ENCODE data around the gene FIBP. TPM values are rescaled to one million over a fixed set of nuclear protein-coding genes. Genes with fewer than 3 reads are reported as not detected.

FIBP gene
- total and polyA plus RNA-seq, 2 of the 8 experiments (the other 6 are each of a cell fraction or from before 2014, with no cell fraction given) = 74.3 to 173 TPM

GRCh38 chr11:65934014-65934413 is 45.7 kb upstream of the FIBP start:
- DNase-seq (ENCODE audit: low read depth in 1 of 2, low spot score in 2 of 2) (no peak), FAIRE-seq (no peak)
- no peak overlapping the region for H3K27ac ChIP-seq (ENCODE audit: low read depth, low read length)
- no peak overlapping the region for H3K9ac ChIP-seq (replicated peaks in 1 of 4; ENCODE audit: extremely low read depth in 1 of 4, low read depth in 3 of 4, low read length in 3 of 4)
- WGBS, 2 experiments (ENCODE audit: extremely low coverage in 1 of 2, insufficient coverage in 1 of 2, insufficient read length in 1 of 2, insufficient replicate concordance in 2 of 2, low coverage in 1 of 2, low lambda C conversion rate in 2 of 2, missing lambda C conversion rate in 1 of 2) = 95% methylated on average over 3 of the region's 4 CpGs; no CpG with 5 or more reads in 1 of the 2 experiments
- no peaks in the 10 kb centered on the region for H3K9me3 ChIP-seq (ENCODE audit: insufficient read depth in 2 of 2, low read depth in 1 of 2, low read length in 1 of 2)
- no peak overlapping the region for H3K4ac ChIP-seq (replicated peaks; ENCODE audit: insufficient read length, low read depth, low read length)
- peaks cover 0 to 4% (median 3%) of the 10 kb centered on the region in 4 experiments; a peak in 4 of 7 replicates for H3K4me1 ChIP-seq (replicated peaks in 1 of 4; ENCODE audit: control insufficient read depth in 3 of 4, insufficient read depth in 4 of 4, low read length in 3 of 4)
- POLR2A ChIA-PET (ENCODE audit: partially characterized antibody) = no interaction called here
- H2AFZ ChIP-seq (ENCODE audit: low read length) = no peak overlapping the region
- no peak overlapping the region for H4K5ac ChIP-seq (ENCODE audit: insufficient read length, low read depth, low read length)
- TF ChIP-seq SUZ12 (IDR thresholded peaks at IDR 0.05; ENCODE audit: low read length) (no peak), CBX8 (IDR thresholded peaks at IDR 0.05; ENCODE audit: borderline replicate concordance, low read depth, low read length) (no peak), GTF2F1 (IDR thresholded peaks at IDR 0.05; ENCODE audit: borderline replicate concordance, low read depth, low read length) (no peak), CTCF (IDR thresholded peaks at IDR 0.05; ENCODE audit: control extremely low read depth in 1 of 3, insufficient read depth in 1 of 3, low read depth in 1 of 3, low read length in 3 of 3) (no peak), POLR2A (IDR thresholded peaks at IDR 0.05; ENCODE audit: control extremely low read depth in 1 of 2, low read depth in 2 of 2, low read length in 2 of 2) (no peak)
- no peak overlapping the region for H2AK5ac ChIP-seq (ENCODE audit: low read depth, low read length)
- H3K4me3 ChIP-seq (ENCODE audit: extremely low read depth in 1 of 4, insufficient read depth in 2 of 4, low read depth in 3 of 4, low read length in 4 of 4) = no peak overlapping the region
- H2BK120ac ChIP-seq (replicated peaks; ENCODE audit: low read depth, low read length) = no peak overlapping the region
- CTCF ChIA-PET (ENCODE audit: partially characterized antibody) = interaction anchor here (1.2 kb wide), 1 partner anchor 134 kb away, joined by 3 read pairs; no protein-coding TSS in a partner anchor
- H2BK5ac ChIP-seq (ENCODE audit: low read depth, low read length) = no peak overlapping the region
- no peak overlapping the region for H4K8ac ChIP-seq (ENCODE audit: extremely low read depth, insufficient read depth, low read length)
- no peak overlapping the region for H2BK15ac ChIP-seq (ENCODE audit: low read length)
- no peak overlapping the region for H3K18ac ChIP-seq (ENCODE audit: extremely low read depth, low read length)
- H3K23ac ChIP-seq (ENCODE audit: insufficient read length) = no peak overlapping the region
- H3K36me3 ChIP-seq (ENCODE audit: control insufficient read depth in 2 of 4, insufficient read depth in 4 of 4, low read length in 3 of 4) = no peaks in the 10 kb centered on the region
- no peak overlapping the region for H3K4me2 ChIP-seq (ENCODE audit: insufficient read depth in 1 of 2, low read depth in 2 of 2, low read length in 2 of 2)
- no peak overlapping the region for H2BK12ac ChIP-seq (ENCODE audit: low read depth, low read length)
- H3K14ac ChIP-seq (ENCODE audit: insufficient read length) = no peak overlapping the region
- H4K91ac ChIP-seq (replicated peaks; ENCODE audit: insufficient read length, low read length) = no peak overlapping the region
- no peaks in the 10 kb centered on the region for H3K23me2 ChIP-seq (ENCODE audit: low read depth, low read length)
- no peaks in the 10 kb centered on the region for H3K79me2 ChIP-seq (ENCODE audit: control insufficient read depth in 1 of 2, insufficient read depth in 2 of 2, low read length in 2 of 2)
- no peak overlapping the region for H3K56ac ChIP-seq (replicated peaks; ENCODE audit: insufficient read length, low read depth, low read length)
- no peak overlapping the region for H2BK20ac ChIP-seq (ENCODE audit: low read length)
- no peaks in the 10 kb centered on the region for H3K27me3 ChIP-seq (replicated peaks in 1 of 4; ENCODE audit: control insufficient read depth in 3 of 4, extremely low read depth in 1 of 4, insufficient read depth in 3 of 4, low read length in 3 of 4)
- H3K79me1 ChIP-seq (ENCODE audit: low read depth, low read length) = no peaks in the 10 kb centered on the region
- H4K20me1 ChIP-seq (replicated peaks in 1 of 2; ENCODE audit: control insufficient read depth in 1 of 2, insufficient read depth in 2 of 2, low read length in 2 of 2) = no peaks in the 10 kb centered on the region
